ENCODE measurements around the gene TP73.
"Not testable (repeated sequence)": the region's sequence is repeated elsewhere in the genome, so short reads cannot be mapped to it uniquely, and the experiment has no call there.

Gene TP73

DNA sequence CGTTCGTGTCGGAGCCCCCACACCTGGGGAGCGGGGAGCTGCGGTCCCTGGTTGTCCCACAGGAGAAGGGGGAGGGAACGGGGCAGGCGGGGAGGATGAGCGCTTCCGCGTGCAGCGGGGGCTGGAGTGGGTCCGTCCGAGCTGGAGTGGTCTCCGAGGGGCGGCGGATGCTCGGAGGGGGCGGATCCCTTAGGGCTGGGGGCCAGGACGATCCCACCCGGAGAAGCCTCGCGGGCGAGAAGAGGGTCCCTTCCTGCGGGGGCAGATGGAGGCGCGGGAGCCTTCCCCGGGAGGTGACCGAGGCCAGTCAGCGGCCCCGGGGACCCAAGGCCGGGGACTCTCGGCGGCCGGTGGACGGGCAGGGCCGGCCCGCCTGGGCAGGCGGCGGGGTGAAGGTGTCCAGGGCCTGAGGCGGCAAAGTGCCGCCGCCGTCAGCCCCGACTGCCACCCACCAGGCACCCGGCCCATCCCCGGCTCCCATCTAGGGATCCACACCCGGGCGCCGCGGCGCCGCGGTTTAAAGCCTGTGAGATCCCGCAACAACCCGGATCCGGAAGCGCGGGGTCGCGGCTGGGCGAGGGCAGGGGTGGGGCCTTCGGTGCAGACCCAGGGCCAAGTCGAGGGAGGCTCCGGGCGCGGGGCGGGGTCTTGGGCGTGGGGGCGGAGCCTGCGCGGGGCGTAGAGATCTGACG is 94.7 kb downstream of the TP73 start:
- peak; percentile 35 for DNase-seq

DNA sequence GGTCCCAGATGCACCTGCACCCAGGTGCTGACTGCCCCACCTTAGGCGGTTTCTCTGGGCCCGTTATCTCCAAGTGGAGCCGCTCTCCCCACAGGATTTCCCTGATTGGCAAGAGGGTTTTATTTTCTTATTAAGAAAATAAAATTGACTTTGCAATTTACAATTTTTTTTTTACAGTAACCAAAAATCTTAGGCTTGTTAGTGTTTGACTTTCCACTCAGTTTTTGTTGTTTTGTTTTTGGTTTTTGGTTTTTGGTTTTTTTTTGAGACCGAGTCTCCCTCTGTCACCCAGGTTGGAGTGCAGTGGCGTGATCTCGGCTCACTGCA is 95.2 kb downstream of the TP73 start:
- DNase-seq = no peak

GRCh38 chr1:3747903-3748302 is 95.6 kb downstream of the TP73 start:
- no peak for DNase-seq

- not testable (repeated sequence) for DNase-seq
These were observed 96.1 kb downstream of the TP73 start for GRCh38 chr1:3748316-3748900.

DNA sequence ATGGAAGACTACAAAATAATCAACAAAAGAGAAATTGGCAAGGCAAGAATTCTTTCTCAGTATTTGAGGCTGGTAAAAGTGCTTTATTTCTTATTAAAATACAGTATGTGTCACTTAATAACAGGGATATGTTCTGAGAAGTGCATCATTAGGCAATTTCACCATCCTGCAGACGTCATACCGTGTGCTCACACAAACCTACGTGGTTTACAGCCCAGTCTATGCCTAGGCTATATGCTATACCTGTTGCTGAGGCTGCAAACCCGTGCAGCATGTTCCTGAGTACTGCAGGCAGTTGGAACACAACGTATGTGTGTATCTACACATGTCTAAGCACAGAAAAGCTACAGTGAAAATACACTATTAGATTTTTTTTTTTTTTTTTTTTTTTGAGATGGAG is 97.2 kb downstream of the TP73 start:
- DNase-seq = no peak

DNA sequence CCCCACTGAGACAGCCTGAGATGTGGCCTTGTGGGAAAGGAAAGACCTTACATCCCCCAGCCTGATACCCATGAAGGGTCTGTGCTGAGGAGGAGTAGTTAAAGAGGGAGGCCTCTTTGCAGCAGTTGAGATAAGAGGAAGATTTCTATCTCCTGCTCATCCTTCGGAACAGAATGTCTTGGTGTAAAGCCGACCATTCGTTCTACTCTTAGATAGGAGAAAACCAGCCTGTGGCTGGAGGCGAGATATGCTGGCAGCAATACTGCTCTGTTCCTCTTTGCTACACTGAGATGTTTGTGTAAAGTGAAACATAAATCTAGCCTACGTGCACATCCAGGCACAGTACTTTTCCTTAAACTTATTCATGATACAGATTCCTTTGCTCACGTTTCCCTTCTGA is 98.4 kb downstream of the TP73 start:
- no peak for DNase-seq

GRCh38 chr1:3752400-3752945 is 100.2 kb downstream of the TP73 start, which contains the start of gene CCDC27:
Gene CCDC27 (plus strand): TSS chr1:3752450. CDS start chr1:3752482, 32 bp downstream.
- no peak for DNase-seq

DNA sequence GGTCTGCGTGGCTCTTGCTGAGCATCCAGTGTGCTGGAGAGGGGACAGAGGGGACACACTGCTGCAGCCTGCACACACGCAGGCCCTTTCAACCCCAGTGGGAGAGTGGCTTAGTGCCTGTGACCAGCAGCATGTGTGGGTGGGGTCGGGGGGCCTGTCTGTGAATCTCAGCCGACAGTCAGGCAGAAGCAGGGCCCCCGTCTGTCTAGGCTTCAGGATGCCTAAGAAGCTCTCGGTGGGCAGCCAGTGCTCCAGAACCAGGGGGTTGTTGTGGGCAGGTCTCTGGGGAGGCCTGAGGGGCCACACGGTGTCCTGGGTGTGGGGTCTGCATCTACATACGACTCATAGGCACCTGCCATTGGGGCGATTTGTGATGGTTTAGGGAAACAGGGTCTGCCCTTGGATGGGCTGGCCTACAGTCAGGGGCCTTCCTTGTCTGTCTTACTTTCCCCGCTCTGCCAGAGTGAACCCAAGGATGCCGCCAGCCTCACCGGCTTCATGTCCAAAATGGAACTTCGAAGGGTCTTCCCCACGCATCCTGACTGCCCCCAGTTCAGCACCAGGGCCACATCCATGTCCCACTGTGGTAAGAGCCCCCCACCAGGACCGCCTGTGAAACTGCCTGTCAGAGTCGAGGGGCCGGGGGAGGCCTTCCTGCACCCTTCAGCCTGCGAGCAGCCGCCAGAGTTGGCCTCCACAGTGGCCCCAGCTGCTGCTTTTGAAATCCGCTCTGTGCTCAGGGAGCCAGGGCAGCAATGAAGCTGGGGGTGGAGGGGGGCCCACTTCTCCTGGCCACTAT is 101.5 kb downstream of the TP73 start:
- no peak for DNase-seq

DNA sequence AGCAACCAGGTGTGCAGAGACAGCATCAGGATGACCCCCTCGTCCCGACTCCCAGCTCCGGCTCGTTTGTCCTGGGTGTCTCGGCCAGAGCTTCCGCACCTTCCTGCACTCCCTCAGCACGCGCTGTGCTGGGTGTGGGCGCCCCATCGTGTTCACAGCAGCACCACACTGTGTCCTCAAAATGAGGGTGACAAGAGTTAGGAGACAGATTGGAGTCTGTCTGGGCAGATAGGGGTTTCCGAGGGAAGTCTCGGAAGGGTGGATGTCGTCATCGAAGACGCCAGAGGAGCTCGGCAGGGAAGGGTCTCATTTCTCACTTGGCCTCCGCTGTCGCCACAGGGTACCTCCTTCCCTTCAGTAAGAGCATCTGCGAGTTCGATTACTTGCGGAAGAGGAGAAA is 104.1 kb downstream of the TP73 start:
- no peak for DNase-seq

- no peak for DNase-seq
These were observed 106.8 kb downstream of the TP73 start for GRCh38 chr1:3759164-3759563.

- no peak for DNase-seq
These were observed 107.5 kb downstream of the TP73 start for GRCh38 chr1:3759796-3760195.

DNA sequence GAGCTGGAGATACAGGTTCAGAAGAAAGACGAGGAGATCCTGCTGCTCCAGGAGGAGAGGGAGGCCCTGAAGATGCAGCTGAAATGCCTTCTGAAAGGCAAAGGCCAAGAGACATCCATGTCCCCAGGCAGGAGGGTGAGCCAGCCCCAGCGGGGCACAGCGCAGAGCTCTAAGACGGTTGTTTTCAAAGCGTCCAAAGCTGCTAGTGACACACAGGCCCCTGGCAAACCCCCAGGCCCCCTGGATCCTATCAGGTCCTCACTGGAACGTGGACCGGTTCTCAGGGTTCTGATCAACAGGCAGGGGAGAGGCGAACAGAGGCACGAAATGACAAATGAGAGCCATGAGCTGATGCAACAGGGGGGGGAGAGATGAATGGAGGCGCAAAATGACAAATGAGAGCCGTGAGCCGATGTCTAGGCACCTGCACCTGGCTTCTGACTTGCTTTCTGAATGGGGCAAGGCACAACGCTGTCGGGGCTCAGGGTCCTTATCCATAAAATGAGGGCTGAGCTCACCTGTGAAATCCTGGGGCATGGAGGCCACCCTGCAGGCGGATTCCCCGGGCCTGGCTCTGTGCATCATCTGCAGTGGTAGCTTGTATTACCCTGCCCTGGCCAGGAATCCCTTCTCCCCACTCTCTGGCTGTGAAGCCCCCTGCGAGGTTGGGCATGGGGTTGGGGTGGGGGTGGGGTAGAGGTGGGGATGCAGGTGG is 109.1 kb downstream of the TP73 start:
- no peak for DNase-seq

- no peak for DNase-seq
These were observed 110.0 kb downstream of the TP73 start for GRCh38 chr1:3762151-3762872.

DNA sequence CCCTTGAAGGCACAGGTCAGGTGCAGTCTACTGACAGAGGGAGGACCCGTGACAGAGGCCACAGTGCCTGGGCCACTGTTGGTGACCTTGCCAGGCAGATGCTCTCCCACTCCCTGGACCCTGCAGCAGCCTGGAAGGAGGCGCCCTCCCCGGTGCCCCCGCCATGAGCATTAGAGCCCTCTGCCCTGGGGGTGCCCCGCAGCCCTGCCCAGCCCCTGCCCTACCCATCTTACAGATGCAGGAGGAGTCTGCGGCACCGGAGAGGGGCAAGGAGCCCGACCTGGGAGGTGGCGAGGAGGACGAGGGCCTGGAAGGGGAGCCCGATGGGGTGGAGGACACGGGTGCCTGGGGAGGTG is 110.5 kb downstream of the TP73 start:
- no peak for DNase-seq

- no peak for DNase-seq
These were observed 111.2 kb downstream of the TP73 start for GRCh38 chr1:3763351-3764125.

- no peak for DNase-seq
These were observed 115.1 kb downstream of the TP73 start for GRCh38 chr1:3767328-3767925.

- no peak for DNase-seq
These were observed 116.6 kb downstream of the TP73 start for GRCh38 chr1:3768811-3769390.

DNA sequence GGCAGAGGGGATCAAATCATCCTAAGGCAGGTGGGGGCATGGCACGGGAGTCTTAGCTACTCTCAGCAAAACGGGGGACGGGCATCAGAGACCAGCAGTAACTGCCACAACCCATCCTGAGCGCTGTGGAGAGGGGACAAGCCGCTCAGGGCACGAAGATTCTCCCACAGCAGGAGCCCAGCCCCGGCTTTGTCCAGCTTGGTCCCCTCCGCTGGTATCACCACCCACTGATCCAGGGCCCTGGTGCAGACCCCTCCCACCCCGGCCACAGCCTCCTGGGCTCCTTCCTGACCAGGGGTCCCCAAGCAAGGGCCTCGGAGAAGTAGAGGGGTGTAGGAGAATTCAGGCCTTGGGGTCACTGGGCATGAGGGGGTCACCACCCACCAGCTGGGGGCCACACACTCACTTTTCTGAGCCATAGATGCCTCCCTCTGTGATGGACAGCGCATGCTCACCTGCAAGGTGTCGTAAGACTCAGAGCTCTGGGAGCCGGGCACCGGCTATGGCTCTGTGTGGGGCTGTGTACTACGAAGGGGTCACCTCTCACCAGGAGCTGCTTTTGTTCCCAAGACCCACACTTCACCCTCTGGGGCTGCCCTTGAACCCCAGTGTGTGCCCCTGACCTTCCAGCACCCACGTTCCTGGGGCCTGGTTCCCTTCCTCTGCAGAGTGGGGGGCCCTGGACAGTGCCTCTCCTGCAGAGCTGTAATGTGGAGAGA is 117.9 kb downstream of the TP73 start:
- DNase-seq = no peak

GRCh38 chr1:3771108-3772026 is 119.1 kb downstream of the TP73 start:
- no peak for DNase-seq

Data from NCI-H2107 (cell line).